GM23248 (cell line): ENCODE results near the gene HDAC4.

Experiments
- EZH2 ChIP-seq: fragments of 200-600 bp; sonication (generic); IDR thresholded peaks from 2 replicates; pipeline ENCODE4 v1.6.1; 2018; ENCODE audit warnings: antibody characterized with exemption, mild to moderate bottlenecking; ENCODE audit not compliant: insufficient read depth, poor library complexity, severe bottlenecking
- EZH2phosphoT487 ChIP-seq: fragments of 200-600 bp; sonication (generic); IDR thresholded peaks from 2 replicates; pipeline ENCODE4 v1.6.1; 2018; ENCODE audit warnings: antibody characterized with exemption, moderate library complexity, mild to moderate bottlenecking, low read depth; ENCODE audit not compliant: insufficient read depth

- TF ChIP-seq EZH2 = no peak
- no peak for TF ChIP-seq EZH2phosphoT487
These were observed 109.1 kb downstream of the HDAC4 start for GRCh38 chr2:239291475-239292350.
